PC-3 (cell line): ENCODE measurements around the gene TBC1D2B.

ENCODE experiments used
- CTCF ChIP-seq: fragments of 300-600 bp; sonication (generic); conservative IDR thresholded peaks from 2 replicates; pipeline ENCODE4 v1.5.1; 2017; ENCODE audit warnings: antibody characterized with exemption, low read depth, mild to moderate bottlenecking, low read length
- EZH2phosphoT487 ChIP-seq: fragments of 300-600 bp; sonication (generic); IDR thresholded peaks from 2 replicates; pipeline ENCODE4 v1.6.1; 2018; ENCODE audit warnings: mild to moderate bottlenecking, antibody characterized with exemption, low read length, borderline replicate concordance

GRCh38 chr15:78069052-78069414, 8.5 kb downstream of the TBC1D2B start:
- TF ChIP-seq EZH2phosphoT487 = no peak
- no peak for TF ChIP-seq CTCF
